Panc1 (cell line): ENCODE measurements around the gene IQUB.
"Not testable (repeated sequence)": the region's sequence is repeated elsewhere in the genome, so short reads cannot be mapped to it uniquely, and the experiment has no call there.

ENCODE experiments used
- TF ChIP-seq, protein P1 (sequence below): fragments of 450-650 bp; IDR thresholded peaks from 2 replicates; pipeline ENCODE4 v1.5.1; 2017; ENCODE audit warnings: mild to moderate bottlenecking
- TF ChIP-seq, protein P2 (sequence below), 2 experiments: IDR thresholded peaks; 2 replicates each; pipeline ENCODE4 v1.6.1; 2011 to 2012; ENCODE audit warnings: low read depth in 2 of 2, control low read depth in 1 of 2, low read length in 1 of 2, mild to moderate bottlenecking in 1 of 2, moderate library complexity in 1 of 2; ENCODE audit not compliant: insufficient read depth in 1 of 2

DNA sequence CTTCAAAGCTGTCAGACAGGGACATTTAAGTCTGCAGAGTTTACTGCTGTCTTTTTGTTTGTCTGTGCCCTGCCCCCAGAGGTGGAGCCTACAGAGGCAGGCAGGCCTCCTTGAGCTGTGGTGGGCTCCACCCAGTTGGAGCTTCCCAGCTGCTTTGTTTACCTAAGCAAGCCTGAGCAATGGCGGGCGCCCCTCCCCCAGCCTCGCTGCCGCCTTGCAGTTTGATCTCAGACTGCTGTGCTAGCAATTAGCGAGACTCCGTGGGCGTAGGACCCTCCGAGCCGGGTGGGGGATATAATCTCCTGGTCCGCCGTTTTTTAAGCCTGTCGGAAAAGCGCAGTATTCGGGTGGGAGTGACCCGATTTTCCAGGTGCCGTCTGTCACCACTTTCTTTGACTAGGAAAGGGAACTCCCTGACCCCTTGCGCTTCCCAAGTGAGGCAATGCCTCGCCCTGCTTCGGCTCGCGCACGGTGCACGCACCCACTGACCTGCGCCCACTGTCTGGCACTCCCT is 6.6 kb downstream of the IQUB start:
- TF ChIP-seq, protein P1, sequence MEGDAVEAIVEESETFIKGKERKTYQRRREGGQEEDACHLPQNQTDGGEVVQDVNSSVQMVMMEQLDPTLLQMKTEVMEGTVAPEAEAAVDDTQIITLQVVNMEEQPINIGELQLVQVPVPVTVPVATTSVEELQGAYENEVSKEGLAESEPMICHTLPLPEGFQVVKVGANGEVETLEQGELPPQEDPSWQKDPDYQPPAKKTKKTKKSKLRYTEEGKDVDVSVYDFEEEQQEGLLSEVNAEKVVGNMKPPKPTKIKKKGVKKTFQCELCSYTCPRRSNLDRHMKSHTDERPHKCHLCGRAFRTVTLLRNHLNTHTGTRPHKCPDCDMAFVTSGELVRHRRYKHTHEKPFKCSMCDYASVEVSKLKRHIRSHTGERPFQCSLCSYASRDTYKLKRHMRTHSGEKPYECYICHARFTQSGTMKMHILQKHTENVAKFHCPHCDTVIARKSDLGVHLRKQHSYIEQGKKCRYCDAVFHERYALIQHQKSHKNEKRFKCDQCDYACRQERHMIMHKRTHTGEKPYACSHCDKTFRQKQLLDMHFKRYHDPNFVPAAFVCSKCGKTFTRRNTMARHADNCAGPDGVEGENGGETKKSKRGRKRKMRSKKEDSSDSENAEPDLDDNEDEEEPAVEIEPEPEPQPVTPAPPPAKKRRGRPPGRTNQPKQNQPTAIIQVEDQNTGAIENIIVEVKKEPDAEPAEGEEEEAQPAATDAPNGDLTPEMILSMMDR, result not testable (repeated sequence)
- TF ChIP-seq, protein P2, sequence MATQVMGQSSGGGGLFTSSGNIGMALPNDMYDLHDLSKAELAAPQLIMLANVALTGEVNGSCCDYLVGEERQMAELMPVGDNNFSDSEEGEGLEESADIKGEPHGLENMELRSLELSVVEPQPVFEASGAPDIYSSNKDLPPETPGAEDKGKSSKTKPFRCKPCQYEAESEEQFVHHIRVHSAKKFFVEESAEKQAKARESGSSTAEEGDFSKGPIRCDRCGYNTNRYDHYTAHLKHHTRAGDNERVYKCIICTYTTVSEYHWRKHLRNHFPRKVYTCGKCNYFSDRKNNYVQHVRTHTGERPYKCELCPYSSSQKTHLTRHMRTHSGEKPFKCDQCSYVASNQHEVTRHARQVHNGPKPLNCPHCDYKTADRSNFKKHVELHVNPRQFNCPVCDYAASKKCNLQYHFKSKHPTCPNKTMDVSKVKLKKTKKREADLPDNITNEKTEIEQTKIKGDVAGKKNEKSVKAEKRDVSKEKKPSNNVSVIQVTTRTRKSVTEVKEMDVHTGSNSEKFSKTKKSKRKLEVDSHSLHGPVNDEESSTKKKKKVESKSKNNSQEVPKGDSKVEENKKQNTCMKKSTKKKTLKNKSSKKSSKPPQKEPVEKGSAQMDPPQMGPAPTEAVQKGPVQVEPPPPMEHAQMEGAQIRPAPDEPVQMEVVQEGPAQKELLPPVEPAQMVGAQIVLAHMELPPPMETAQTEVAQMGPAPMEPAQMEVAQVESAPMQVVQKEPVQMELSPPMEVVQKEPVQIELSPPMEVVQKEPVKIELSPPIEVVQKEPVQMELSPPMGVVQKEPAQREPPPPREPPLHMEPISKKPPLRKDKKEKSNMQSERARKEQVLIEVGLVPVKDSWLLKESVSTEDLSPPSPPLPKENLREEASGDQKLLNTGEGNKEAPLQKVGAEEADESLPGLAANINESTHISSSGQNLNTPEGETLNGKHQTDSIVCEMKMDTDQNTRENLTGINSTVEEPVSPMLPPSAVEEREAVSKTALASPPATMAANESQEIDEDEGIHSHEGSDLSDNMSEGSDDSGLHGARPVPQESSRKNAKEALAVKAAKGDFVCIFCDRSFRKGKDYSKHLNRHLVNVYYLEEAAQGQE (IDR thresholded peaks at IDR 0.05; ENCODE audit: insufficient read depth in 1 of 2, low read depth in 2 of 2, low read length in 1 of 2), result not testable (repeated sequence)
